Thyroid gland (tissue), 4 donors: ENCODE data around the gene RANBP17. TPM values are rescaled to one million over a fixed set of nuclear protein-coding genes. Genes with fewer than 3 reads are reported as not detected.
"Not testable (repeated sequence)": the region's sequence is repeated elsewhere in the genome, so short reads cannot be mapped to it uniquely, and the experiment has no call there.

ENCODE experiments used
- DNase-seq, 2 donors: peaks; one replicate each; pipeline ENCODE4 v3.0.0-alpha.2; 2019
- H3K27ac ChIP-seq, 3 donors: fragments of 200-600 bp; sonication (generic); 1 replicate in 2 of 3; 2 replicates in 1 of 3; pipeline ENCODE4 v1.5.1; 2016 to 2019; ENCODE audit warnings: mild to moderate bottlenecking in 1 of 3, moderate library complexity in 1 of 3
- H3K27me3 ChIP-seq: fragments of 200-600 bp; sonication (generic); one replicate; pipeline ENCODE4 v1.5.1; 2019
- H3K36me3 ChIP-seq, 2 donors: fragments of 200-600 bp; sonication (generic); one replicate each; pipeline ENCODE4 v1.5.1; 2016 to 2019
- H3K4me1 ChIP-seq, 2 donors: fragments of 200-600 bp; sonication (generic); one replicate each; pipeline ENCODE4 v1.5.1; 2017 to 2019
- H3K4me3 ChIP-seq, 3 donors: fragments of 200-600 bp; sonication (generic); replicated peaks in 1 of 3; 1 replicate in 2 of 3; 2 replicates in 1 of 3; pipeline ENCODE4 v1.5.1; 2016; ENCODE audit warnings: mild to moderate bottlenecking in 1 of 3
- H3K9me3 ChIP-seq: fragments of 200-600 bp; sonication (generic); one replicate; pipeline ENCODE4 v1.5.1; 2017
- POLR2A ChIP-seq, 2 donors: fragments of 450-650 bp; IDR thresholded peaks; one replicate each; pipeline ENCODE4 v1.6.1; 2017; ENCODE audit warnings: antibody characterized with exemption in 2 of 2, mild to moderate bottlenecking in 2 of 2, moderate library complexity in 1 of 2
- WGBS, 2 donors: methylation state at CpG; one replicate each; pipeline ENCODE4 v1.1.5; 2017; 5-methylcytosine and 5-hydroxymethylcytosine counted together
- intact Hi-C: fragments of 100-400 bp; cut with DNase I; formaldehyde crosslinking; loops from one replicate; pipeline ENCODE4 v1.15.1; 2023
- total RNA-seq, 4 donors: library from RNA; depleted of rRNA; stranded (reverse); fragments of >200 nt; gene quantifications; one replicate each; pipeline ENCODE4 v1.2.3, GENCODE V29; 2016
- TF ChIP-seq, protein P1 (sequence below), 6 experiments: fragments of 200-600 bp in 3 of 6; fragments of 450-650 bp in 3 of 6; sonication (generic) in 3 of 6; IDR thresholded peaks; one replicate each; pipeline ENCODE4 v1.5.1; 2016 to 2019; ENCODE audit warnings: antibody characterized with exemption in 6 of 6, mild to moderate bottlenecking in 2 of 6, inconsistent platforms in 1 of 6, moderate library complexity in 1 of 6

Gene RANBP17
- total RNA-seq, 4 donors from 2014 or later, result 20.2 to 35.0 (median 26.7) TPM

DNA sequence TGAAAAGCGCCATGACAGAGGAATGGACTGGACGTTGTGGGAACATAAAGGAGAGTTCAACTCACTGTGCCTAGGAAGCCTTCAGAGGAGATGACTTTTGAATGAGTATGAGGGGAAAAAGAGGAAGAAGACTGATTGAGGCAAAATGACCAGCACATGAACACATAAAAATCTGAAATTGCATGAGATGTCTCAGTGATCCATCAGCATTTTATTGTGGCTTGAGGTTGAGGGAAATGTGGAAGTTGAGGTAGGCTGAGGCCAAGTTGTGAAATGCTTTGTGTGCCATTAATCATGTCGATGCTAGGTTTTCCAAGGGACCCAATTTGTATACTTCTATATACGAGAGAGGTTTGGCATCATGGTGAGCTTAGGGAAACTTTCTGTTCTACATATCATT, 306.4 kb downstream of the RANBP17 start:
- Histone ChIP-seq H3K27ac (no peak overlapping the region), H3K27me3 (no peaks in the 10 kb centered on the region), H3K4me3 (no peak overlapping the region), H3K36me3 (no peaks in the 10 kb centered on the region), H3K4me1 (no peaks in the 10 kb centered on the region), H3K9me3 (no peaks in the 10 kb centered on the region)
- TF ChIP-seq POLR2A (IDR thresholded peaks at IDR 0.05), result no peak
- TF ChIP-seq, protein P1, sequence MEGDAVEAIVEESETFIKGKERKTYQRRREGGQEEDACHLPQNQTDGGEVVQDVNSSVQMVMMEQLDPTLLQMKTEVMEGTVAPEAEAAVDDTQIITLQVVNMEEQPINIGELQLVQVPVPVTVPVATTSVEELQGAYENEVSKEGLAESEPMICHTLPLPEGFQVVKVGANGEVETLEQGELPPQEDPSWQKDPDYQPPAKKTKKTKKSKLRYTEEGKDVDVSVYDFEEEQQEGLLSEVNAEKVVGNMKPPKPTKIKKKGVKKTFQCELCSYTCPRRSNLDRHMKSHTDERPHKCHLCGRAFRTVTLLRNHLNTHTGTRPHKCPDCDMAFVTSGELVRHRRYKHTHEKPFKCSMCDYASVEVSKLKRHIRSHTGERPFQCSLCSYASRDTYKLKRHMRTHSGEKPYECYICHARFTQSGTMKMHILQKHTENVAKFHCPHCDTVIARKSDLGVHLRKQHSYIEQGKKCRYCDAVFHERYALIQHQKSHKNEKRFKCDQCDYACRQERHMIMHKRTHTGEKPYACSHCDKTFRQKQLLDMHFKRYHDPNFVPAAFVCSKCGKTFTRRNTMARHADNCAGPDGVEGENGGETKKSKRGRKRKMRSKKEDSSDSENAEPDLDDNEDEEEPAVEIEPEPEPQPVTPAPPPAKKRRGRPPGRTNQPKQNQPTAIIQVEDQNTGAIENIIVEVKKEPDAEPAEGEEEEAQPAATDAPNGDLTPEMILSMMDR (IDR thresholded peaks at IDR 0.05), result no peak
- intact Hi-C loops, result no loop called here
- no peak for DNase-seq
- WGBS, 2 donors, result 91 to 96% methylated on average over 4 of the region's 4 CpGs

DNA sequence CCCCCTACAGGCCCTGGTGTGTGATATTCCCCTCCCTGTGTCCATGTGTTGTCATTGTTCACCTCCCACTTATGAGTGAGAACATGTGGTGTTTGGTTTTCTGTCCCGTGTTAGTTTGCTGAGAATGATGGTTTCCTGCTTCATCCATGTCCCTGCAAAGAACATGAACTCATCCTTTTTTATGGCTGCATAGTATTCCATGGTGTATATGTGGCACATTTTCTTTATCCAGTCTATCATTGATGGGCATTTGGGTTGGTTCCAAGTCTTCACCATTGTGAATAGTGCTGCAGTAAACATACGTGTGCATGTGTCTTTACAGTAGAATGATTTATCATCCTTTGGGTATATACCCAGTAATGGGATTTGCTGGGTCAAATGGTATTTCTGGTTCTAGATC, 313.1 kb downstream of the RANBP17 start:
- WGBS, 2 donors, result 96 to 98% methylated on average over 2 of the region's 2 CpGs

DNA sequence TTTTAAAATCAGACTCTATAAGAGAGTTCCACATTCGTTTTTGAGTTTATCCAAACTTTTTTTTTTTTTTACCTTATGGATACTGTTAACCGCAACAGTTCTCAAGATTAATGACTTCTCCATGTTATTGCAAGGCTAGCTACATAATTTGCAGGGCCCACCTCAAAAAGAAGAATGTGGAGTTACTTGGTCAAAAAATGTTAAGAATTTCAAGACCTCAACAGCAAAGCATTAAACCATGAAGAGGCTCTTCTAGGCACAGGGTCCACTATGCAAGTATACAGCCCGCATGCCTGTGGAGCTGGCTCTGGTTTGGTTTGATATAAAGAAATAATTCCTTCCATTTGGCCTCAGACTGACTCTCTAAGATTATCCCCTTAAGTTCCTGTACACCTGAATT, 313.9 kb downstream of the RANBP17 start:
- Histone ChIP-seq H3K4me1 (no peaks in the 10 kb centered on the region), H3K27ac (no peak overlapping the region), H3K36me3 (no peaks in the 10 kb centered on the region), H3K9me3 (no peaks in the 10 kb centered on the region), H3K27me3 (no peaks in the 10 kb centered on the region), H3K4me3 (no peak overlapping the region)
- no peak for DNase-seq
- TF ChIP-seq POLR2A (IDR thresholded peaks at IDR 0.05), result no peak
- TF ChIP-seq, protein P1 (IDR thresholded peaks at IDR 0.05), result no peak
- intact Hi-C loops, result no loop called here
- 74 to 76% methylated on average over 3 of the region's 3 CpGs for WGBS, 2 donors

More for the DNA sequence above, 313.1 kb downstream of the RANBP17 start:
- H3K27ac ChIP-seq, DNase-seq, intact Hi-C loops, H3K36me3 ChIP-seq, H3K4me1 ChIP-seq, H3K4me3 ChIP-seq, H3K27me3 ChIP-seq, H3K9me3 ChIP-seq: not testable (repeated sequence)

DNA sequence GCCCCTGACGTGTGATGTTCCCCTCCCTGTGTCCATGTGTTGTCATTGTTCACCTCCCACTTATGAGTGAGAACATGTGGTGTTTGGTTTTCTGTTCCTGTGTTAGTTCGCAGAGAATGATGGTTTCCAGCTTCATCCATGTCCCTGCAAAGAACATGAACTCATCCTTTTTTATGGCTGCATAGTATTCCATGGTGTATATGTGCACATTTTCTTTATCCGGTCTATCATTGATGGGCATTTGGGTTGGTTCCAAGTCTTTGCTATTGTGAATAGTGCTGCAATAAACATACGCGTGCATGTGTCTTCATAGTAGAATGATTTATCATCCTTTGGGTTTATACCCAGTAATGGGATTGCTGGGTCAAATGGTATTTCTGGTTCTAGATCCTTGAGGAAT, 316.4 kb downstream of the RANBP17 start:
- 96 to 98% methylated on average over 5 of the region's 5 CpGs for WGBS, 2 donors
- intact Hi-C loops, H3K4me1 ChIP-seq, H3K4me3 ChIP-seq, H3K9me3 ChIP-seq, DNase-seq, H3K27ac ChIP-seq, H3K36me3 ChIP-seq, H3K27me3 ChIP-seq: not testable (repeated sequence)

DNA sequence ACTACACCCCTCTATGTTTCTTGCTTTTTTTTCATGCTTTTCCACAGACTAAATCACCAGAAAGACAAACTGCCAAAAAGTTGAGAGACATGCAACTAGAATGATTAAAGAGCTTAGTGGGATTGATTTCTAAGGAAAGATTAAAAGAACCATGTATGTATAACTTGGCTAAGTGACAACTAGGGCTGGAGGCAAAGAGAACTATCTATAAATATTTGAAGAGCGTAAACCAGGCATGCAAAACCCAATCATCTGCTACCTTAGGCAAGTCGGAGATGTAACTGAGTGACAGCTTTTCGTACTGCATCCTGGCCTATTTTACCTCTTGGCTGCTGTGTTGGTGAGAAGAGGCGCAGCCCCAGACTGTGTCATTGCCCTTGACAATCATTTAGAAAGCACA, 326.2 kb downstream of the RANBP17 start:
- H3K27ac ChIP-seq, result no peak overlapping the region
- TF ChIP-seq POLR2A (IDR thresholded peaks at IDR 0.05), result no peak
- TF ChIP-seq, protein P1 (IDR thresholded peaks at IDR 0.05), result no peak
- H3K9me3 ChIP-seq, result no peaks in the 10 kb centered on the region
- no peaks in the 10 kb centered on the region for H3K27me3 ChIP-seq
- no peaks in the 10 kb centered on the region for H3K36me3 ChIP-seq
- no peak for DNase-seq
- no peak overlapping the region for H3K4me3 ChIP-seq
- 86 to 97% methylated on average over 4 of the region's 4 CpGs for WGBS, 2 donors
- intact Hi-C loops, result no loop called here
- no peaks in the 10 kb centered on the region for H3K4me1 ChIP-seq

DNA sequence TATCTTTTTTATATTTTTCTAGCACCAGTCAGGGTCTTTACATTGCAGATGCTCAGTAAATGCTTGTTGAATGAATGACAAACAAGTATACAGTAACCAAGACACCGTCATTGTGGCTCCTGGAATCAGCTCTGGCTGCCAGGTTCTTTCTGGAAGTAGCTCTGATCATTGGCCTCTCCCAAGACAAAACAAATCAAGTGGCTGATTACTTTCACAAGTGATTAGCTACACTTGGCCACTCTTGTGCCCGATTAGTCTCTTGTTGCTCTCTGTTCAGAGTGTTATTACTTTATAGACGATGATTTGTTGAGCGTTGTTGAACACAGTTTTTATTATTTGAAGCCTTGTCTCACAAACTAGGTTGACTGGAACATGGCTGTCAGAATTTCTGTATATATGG, 327.6 kb downstream of the RANBP17 start:
- DNase-seq, result no peak
- WGBS, 2 donors, result 76 to 83% methylated on average over 4 of the region's 4 CpGs
- H3K27me3 ChIP-seq, result no peaks in the 10 kb centered on the region
- intact Hi-C loops, result no loop called here
- TF ChIP-seq, protein P1 (IDR thresholded peaks at IDR 0.05), result no peak
- TF ChIP-seq POLR2A (IDR thresholded peaks at IDR 0.05), result no peak
- no peak overlapping the region for H3K4me3 ChIP-seq
- no peaks in the 10 kb centered on the region for H3K36me3 ChIP-seq
- H3K9me3 ChIP-seq, result no peaks in the 10 kb centered on the region
- no peak overlapping the region for H3K27ac ChIP-seq
- no peaks in the 10 kb centered on the region for H3K4me1 ChIP-seq
